ENCODE data around the gene NR0B1. TPM values are rescaled to one million over a fixed set of nuclear protein-coding genes. Genes with fewer than 3 reads are reported as not detected.

The NR0B1 gene
- total RNA-seq, 6 donors from 2014 or later, result not detected

DNA sequence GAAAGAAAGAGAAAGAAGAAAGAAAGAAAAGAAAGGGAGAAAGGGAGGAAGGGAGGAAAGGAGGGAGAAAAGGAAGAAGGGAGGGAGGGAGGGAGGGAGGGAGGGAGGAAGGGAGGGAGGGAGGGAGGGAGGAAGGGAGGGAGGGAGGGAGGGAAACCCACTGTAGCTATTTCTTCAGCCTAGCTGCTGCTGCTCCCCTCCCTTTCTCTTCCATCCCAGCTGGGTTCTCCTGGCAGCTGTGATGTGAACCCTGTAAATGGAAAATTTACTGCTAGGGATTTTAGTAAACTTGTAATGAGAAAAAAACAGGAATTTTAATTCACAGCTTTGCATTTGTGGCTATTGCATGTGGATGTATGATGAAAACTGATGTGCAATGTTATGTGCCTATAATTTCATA lies 8.0 kb downstream of the NR0B1 start:
- Histone ChIP-seq H3K27me3 (no peaks in the 10 kb centered on the region), H3K4me3 (no peak overlapping the region), H3K9me3 (no peaks in the 10 kb centered on the region), H3K27ac (no peak overlapping the region), H3K36me3 (no peaks in the 10 kb centered on the region), H3K4me1 (peaks cover 0 to 3% (median 0%) of the 10 kb centered on the region in 4 donors)
- DNase-seq, result no peak
- no peak for ATAC-seq (ENCODE audit: low FRiP score in 2 of 2)
- TF ChIP-seq POLR2A (IDR thresholded peaks at IDR 0.05) (no peak), EP300 (IDR thresholded peaks at IDR 0.05) (no peak)

DNA sequence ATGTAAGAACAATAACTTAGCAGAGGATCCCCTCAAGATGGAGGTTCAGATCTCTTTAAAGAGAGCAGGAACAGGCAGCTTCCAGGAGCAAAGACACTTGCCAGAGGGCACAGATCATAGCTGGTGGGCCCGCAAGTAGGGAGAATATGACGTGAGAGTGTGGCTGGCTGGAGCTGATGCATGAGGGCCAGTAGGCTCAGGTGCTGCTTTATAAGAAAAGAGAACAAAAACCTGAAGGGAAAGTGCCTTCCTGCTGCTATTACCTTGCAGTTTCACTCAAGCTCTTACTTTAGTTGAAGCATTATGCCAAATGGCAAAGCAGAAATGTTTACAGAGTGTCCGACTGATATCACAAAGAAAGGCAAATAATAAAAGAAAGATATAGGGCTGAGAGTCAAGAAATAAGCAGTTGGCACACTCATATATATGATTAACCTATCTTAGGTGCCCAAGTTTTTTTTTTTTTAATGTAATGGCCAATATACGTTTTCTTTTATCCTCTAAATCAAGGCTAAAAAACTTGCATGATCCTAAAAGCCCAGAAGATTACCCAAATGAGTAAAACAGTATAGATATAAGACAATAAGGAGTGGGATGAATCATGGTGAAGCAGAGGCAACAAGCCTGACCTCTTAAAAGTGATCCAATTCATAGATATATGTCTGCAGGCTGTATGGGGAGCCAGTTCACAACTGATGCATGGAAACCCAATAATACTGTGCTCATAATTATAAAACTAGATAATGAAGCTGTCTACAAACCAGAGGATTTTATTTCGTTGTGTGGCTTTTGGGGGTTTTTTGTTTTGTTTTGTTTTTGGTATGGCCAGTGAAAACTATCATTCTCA lies 12.6 kb downstream of the NR0B1 start:
- H3K9me3 ChIP-seq, result no peaks in the 10 kb centered on the region
- TF ChIP-seq POLR2A (IDR thresholded peaks at IDR 0.05), result no peak
- TF ChIP-seq POLR2AphosphoS5 (IDR thresholded peaks at IDR 0.05), result no peak
- no peak for TF ChIP-seq EP300 (IDR thresholded peaks at IDR 0.05)
- TF ChIP-seq CTCF (IDR thresholded peaks at IDR 0.05), result no peak
- no peaks in the 10 kb centered on the region for H3K36me3 ChIP-seq
- 60 to 66% methylated on average over 5 of the region's 5 CpGs for WGBS, 2 donors
- H3K27me3 ChIP-seq, result no peaks in the 10 kb centered on the region
- no peak overlapping the region for H3K4me3 ChIP-seq
- H3K4me1 ChIP-seq, result no peaks in the 10 kb centered on the region
- ATAC-seq (ENCODE audit: low FRiP score in 2 of 2) (no peak), DNase-seq (no peak)
- H3K27ac ChIP-seq, result no peak overlapping the region

- no peak for DNase-seq
- Histone ChIP-seq H3K27me3 (no peaks in the 10 kb centered on the region), H3K4me1 (no peaks in the 10 kb centered on the region), H3K9me3 (no peaks in the 10 kb centered on the region), H3K4me3 (no peak overlapping the region), H3K36me3 (no peaks in the 10 kb centered on the region), H3K27ac (no peak overlapping the region)
- 52 to 60% methylated on average over 3 of the region's 3 CpGs for WGBS, 2 donors
- TF ChIP-seq EP300 (IDR thresholded peaks at IDR 0.05) (no peak), POLR2AphosphoS5 (IDR thresholded peaks at IDR 0.05) (no peak), POLR2A (IDR thresholded peaks at IDR 0.05) (no peak), CTCF (IDR thresholded peaks at IDR 0.05) (no peak)
- peak in 1 of 2 donors; percentile 66 for ATAC-seq (ENCODE audit: low FRiP score in 2 of 2)
These were observed 25.6 kb downstream of the NR0B1 start for GRCh38 chrX:30283456-30284200.

GRCh38 chrX:30282527-30282926 lies 26.7 kb downstream of the NR0B1 start:
- Histone ChIP-seq H3K4me3 (no peak overlapping the region), H3K27ac (no peak overlapping the region), H3K4me1 (no peaks in the 10 kb centered on the region), H3K36me3 (no peaks in the 10 kb centered on the region), H3K27me3 (no peaks in the 10 kb centered on the region), H3K9me3 (no peaks in the 10 kb centered on the region)
- ATAC-seq (ENCODE audit: low FRiP score in 2 of 2) (no peak), DNase-seq (no peak)
- TF ChIP-seq EP300 (IDR thresholded peaks at IDR 0.05), result no peak

DNA sequence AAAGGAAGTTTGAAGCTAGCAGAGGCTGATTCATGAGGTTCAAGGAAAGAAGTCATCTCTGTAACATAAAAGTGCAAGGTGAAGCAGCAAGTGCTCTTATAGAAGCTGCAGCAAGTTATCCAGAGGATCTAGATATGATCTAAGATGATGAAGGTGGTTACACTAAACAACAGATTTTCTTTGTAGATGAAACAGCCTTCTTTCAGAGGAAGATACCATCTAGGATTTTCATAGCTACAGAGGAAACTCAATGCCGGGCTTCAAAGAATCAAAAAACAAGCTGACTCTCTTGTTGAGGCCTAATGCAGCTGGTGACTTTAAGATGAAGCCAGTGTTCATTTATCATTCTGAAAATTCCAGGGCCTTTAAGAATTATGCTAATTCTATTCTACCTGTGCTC lies 28.8 kb downstream of the NR0B1 start:
- no peak for DNase-seq
- Histone ChIP-seq H3K27ac (no peak overlapping the region), H3K4me3 (no peak overlapping the region), H3K4me1 (no peaks in the 10 kb centered on the region), H3K9me3 (no peaks in the 10 kb centered on the region), H3K36me3 (no peaks in the 10 kb centered on the region), H3K27me3 (no peaks in the 10 kb centered on the region)
- ATAC-seq (ENCODE audit: low FRiP score in 2 of 2), result no peak
- 78 to 87% methylated on average over 1 of the region's 1 CpG for WGBS, 2 donors
- TF ChIP-seq EP300 (IDR thresholded peaks at IDR 0.05) (no peak), POLR2A (IDR thresholded peaks at IDR 0.05) (no peak), CTCF (IDR thresholded peaks at IDR 0.05) (no peak), POLR2AphosphoS5 (IDR thresholded peaks at IDR 0.05) (no peak)
